Lower lobe of right lung (tissue), 2 donors: ENCODE results near the gene GOT1. TPM values are rescaled to one million over a fixed set of nuclear protein-coding genes. Genes with fewer than 3 reads are reported as not detected.

Experiments used
- ATAC-seq, 2 donors: fragments of 200-7000 bp; cut with Tn5 transposase; one replicate each; pipeline ENCODE4 v1.9.1; 2020 to 2022; ENCODE audit warnings: mild to moderate bottlenecking in 2 of 2, moderate library complexity in 2 of 2
- DNase-seq: peaks from one replicate; pipeline ENCODE4 v3.0.0-alpha.2; 2020
- H3K27ac ChIP-seq: fragments of 200-600 bp; one replicate; pipeline ENCODE4 v1.8.0; 2022
- H3K27me3 ChIP-seq: fragments of 200-600 bp; one replicate; pipeline ENCODE4 v1.8.0; 2022; ENCODE audit warnings: low read depth
- H3K36me3 ChIP-seq: fragments of 200-600 bp; one replicate; pipeline ENCODE4 v1.8.0; 2022; ENCODE audit warnings: mild to moderate bottlenecking
- H3K4me1 ChIP-seq: fragments of 200-600 bp; one replicate; pipeline ENCODE4 v1.8.0; 2022
- H3K4me3 ChIP-seq: fragments of 200-600 bp; one replicate; pipeline ENCODE4 v1.8.0; 2022; ENCODE audit warnings: mild to moderate bottlenecking
- H3K9me3 ChIP-seq: fragments of 200-600 bp; one replicate; pipeline ENCODE4 v1.8.0; 2022
- CTCF ChIP-seq: fragments of 200-600 bp; IDR thresholded peaks from one replicate; pipeline ENCODE4 v1.8.0; 2022; ENCODE audit warnings: antibody characterized with exemption, mild to moderate bottlenecking
- intact Hi-C: fragments of 100-400 bp; cut with DNase I; formaldehyde crosslinking; loops from one replicate; pipeline ENCODE4 v1.11.0; 2022
- total RNA-seq: library from RNA; stranded (reverse); fragmentation: NEBNext Ultra II Directional; extraction: Animal tissue kit (Norgen Biotek cat#: 25700); gene quantifications from one replicate; pipeline ENCODE4 v1.2.1, GENCODE V29; 2021
- donor health status: DM: no; HTN: yes; CAD: no; lungs with severe emphysema.

Gene GOT1
- total RNA-seq, 1 donor from 2014 or later = 16.9 TPM

- Histone ChIP-seq H3K27me3 (peaks cover 5% of the 10 kb centered on the region), H3K4me1 (no peaks in the 10 kb centered on the region), H3K36me3 (no peaks in the 10 kb centered on the region), H3K4me3 (no peak overlapping the region), H3K9me3 (no peaks in the 10 kb centered on the region), H3K27ac (no peak overlapping the region)
- intact Hi-C loops = no loop called here
- DNase-seq (no peak), ATAC-seq (no peak)
- no peak for TF ChIP-seq CTCF
Observed at GRCh38 chr10:99460070-99460469, 29.6 kb upstream of the GOT1 start.

- H3K4me1 ChIP-seq = no peaks in the 10 kb centered on the region
- ATAC-seq (no peak), DNase-seq (no peak)
- H3K27ac ChIP-seq = no peak overlapping the region
- intact Hi-C loops = no loop called here
- no peak for TF ChIP-seq CTCF
- H3K9me3 ChIP-seq = no peaks in the 10 kb centered on the region
- H3K36me3 ChIP-seq = no peaks in the 10 kb centered on the region
- peaks cover 5% of the 10 kb centered on the region for H3K27me3 ChIP-seq
- H3K4me3 ChIP-seq = no peak overlapping the region
Observed at GRCh38 chr10:99459217-99459616, 28.8 kb upstream of the GOT1 start.

- no peak for DNase-seq
- Histone ChIP-seq H3K27me3 (peaks cover 10% of the 10 kb centered on the region), H3K4me1 (no peaks in the 10 kb centered on the region), H3K36me3 (no peaks in the 10 kb centered on the region), H3K9me3 (no peaks in the 10 kb centered on the region), H3K4me3 (no peak overlapping the region), H3K27ac (no peak overlapping the region)
- intact Hi-C loops = no loop called here
- ATAC-seq = no peak
- TF ChIP-seq CTCF = no peak
Observed at GRCh38 chr10:99457813-99458212, 27.4 kb upstream of the GOT1 start.

GRCh38 chr10:99456931-99457288, 26.5 kb upstream of the GOT1 start:
- no peaks in the 10 kb centered on the region for H3K9me3 ChIP-seq
- H3K27me3 ChIP-seq = peaks cover 15% of the 10 kb centered on the region
- intact Hi-C loops = no loop called here

GRCh38 chr10:99456207-99456930, 25.9 kb upstream of the GOT1 start:
- ATAC-seq (no peak), DNase-seq (no peak)
- TF ChIP-seq CTCF = no peak
- no peak overlapping the region for H3K4me3 ChIP-seq
- H3K27ac ChIP-seq = no peak overlapping the region
- peaks cover 19% of the 10 kb centered on the region for H3K27me3 ChIP-seq
- intact Hi-C loops = no loop called here
- H3K4me1 ChIP-seq = no peaks in the 10 kb centered on the region
- H3K9me3 ChIP-seq = no peaks in the 10 kb centered on the region
- H3K36me3 ChIP-seq = no peaks in the 10 kb centered on the region

More at GRCh38 chr10:99456931-99457288, 26.5 kb upstream of the GOT1 start:
- no peak for TF ChIP-seq CTCF
- DNase-seq = no peak
- Histone ChIP-seq H3K36me3 (no peaks in the 10 kb centered on the region), H3K4me3 (no peak overlapping the region), H3K27ac (no peak overlapping the region), H3K4me1 (no peaks in the 10 kb centered on the region)
- no peak for ATAC-seq
